GM23248 (cell line): ENCODE measurements around the gene MYCBP2. TPM values are rescaled to one million over a fixed set of nuclear protein-coding genes. Genes with fewer than 3 reads are reported as not detected.
"Not testable (repeated sequence)": the region's sequence is repeated elsewhere in the genome, so short reads cannot be mapped to it uniquely, and the experiment has no call there.

Experiments used
- DNase-seq: peaks from one replicate; pipeline ENCODE4 v3.0.0-alpha.2; 2015
- H2AFZ ChIP-seq: fragments of 200-600 bp; sonication (generic); 2 replicates; pipeline ENCODE4 v1.6.1; 2016; ENCODE audit warnings: antibody characterized with exemption
- H3F3A ChIP-seq: fragments of 200-600 bp; sonication (generic); 2 replicates; pipeline ENCODE4 v1.6.1; 2016; ENCODE audit warnings: mild to moderate bottlenecking, antibody characterized with exemption, mixed run types; ENCODE audit not compliant: insufficient read depth
- H3K27ac ChIP-seq: fragments of 200-600 bp; sonication (generic); 2 replicates; pipeline ENCODE4 v1.5.1; 2016; ENCODE audit warnings: mild to moderate bottlenecking
- H3K27me3 ChIP-seq: fragments of 200-600 bp; sonication (generic); replicated peaks from 2 replicates; pipeline ENCODE4 v1.6.1; 2016; ENCODE audit warnings: mild to moderate bottlenecking; ENCODE audit not compliant: insufficient read depth
- H3K36me3 ChIP-seq: fragments of 200-600 bp; sonication (generic); 2 replicates; pipeline ENCODE4 v1.6.1; 2016; ENCODE audit warnings: low read depth, mild to moderate bottlenecking
- H3K4me1 ChIP-seq: fragments of 200-600 bp; sonication (generic); 2 replicates; pipeline ENCODE4 v1.6.1; 2016; ENCODE audit warnings: mild to moderate bottlenecking; ENCODE audit not compliant: insufficient read depth
- H3K4me2 ChIP-seq: fragments of 200-600 bp; sonication (generic); one replicate; pipeline ENCODE4 v1.6.1; 2016; ENCODE audit warnings: mild to moderate bottlenecking; ENCODE audit not compliant: unreplicated experiment
- H3K4me3 ChIP-seq: fragments of 200-600 bp; sonication (generic); 2 replicates; pipeline ENCODE4 v1.5.1; 2016; ENCODE audit warnings: mild to moderate bottlenecking
- H3K79me2 ChIP-seq: fragments of 200-600 bp; sonication (generic); 2 replicates; pipeline ENCODE4 v1.6.1; 2016; ENCODE audit warnings: mild to moderate bottlenecking; ENCODE audit not compliant: insufficient read depth
- H3K9ac ChIP-seq: fragments of 200-600 bp; sonication (generic); 2 replicates; pipeline ENCODE4 v1.6.1; 2016; ENCODE audit warnings: mild to moderate bottlenecking
- H3K9me2 ChIP-seq: fragments of 200-600 bp; sonication (generic); 2 replicates; pipeline ENCODE4 v1.6.1; 2016; ENCODE audit warnings: mixed run types, mild to moderate bottlenecking, moderate library complexity; ENCODE audit not compliant: insufficient read depth
- H3K9me3 ChIP-seq: fragments of 200-600 bp; sonication (generic); one replicate; pipeline ENCODE4 v1.6.1; 2017; ENCODE audit warnings: low read depth
- H4K20me1 ChIP-seq: fragments of 200-600 bp; sonication (generic); 2 replicates; pipeline ENCODE4 v1.6.0; 2016; ENCODE audit not compliant: insufficient read depth
- EZH2 ChIP-seq: fragments of 200-600 bp; sonication (generic); IDR thresholded peaks from 2 replicates; pipeline ENCODE4 v1.6.1; 2018; ENCODE audit warnings: antibody characterized with exemption, mild to moderate bottlenecking; ENCODE audit not compliant: insufficient read depth, poor library complexity, severe bottlenecking
- EZH2phosphoT487 ChIP-seq: fragments of 200-600 bp; sonication (generic); IDR thresholded peaks from 2 replicates; pipeline ENCODE4 v1.6.1; 2018; ENCODE audit warnings: antibody characterized with exemption, moderate library complexity, mild to moderate bottlenecking, low read depth; ENCODE audit not compliant: insufficient read depth
- WGBS, 2 experiments: methylation state at CpG; one replicate each; pipeline ENCODE4 v1.1.6; 2015 to 2017; ENCODE audit warnings: low lambda C conversion rate in 2 of 2, low coverage in 1 of 2; ENCODE audit errors: missing lambda C conversion rate in 2 of 2; 5-methylcytosine and 5-hydroxymethylcytosine counted together
- in situ Hi-C: fragments of 300-500 bp; cut with MboI; formaldehyde crosslinking; loops from 2 replicates; pipeline ENCODE4 v1.15.0; 2020
- polyA plus RNA-seq: library from polyadenylated mRNA; unstranded; fragments of >200 nt; fragmentation: Nextera tagmentation; extraction: Ambion mirVana; gene quantifications from 2 replicates; pipeline ENCODE4 v1.2.1, GENCODE V29; 2016
- total RNA-seq: library from RNA; depleted of rRNA; stranded (reverse); fragments of >200 nt; shearing (Covaris generic); gene quantifications from 2 replicates; pipeline ENCODE4 v1.2.3, GENCODE V29; 2014

The MYCBP2 gene
- total and polyA plus RNA-seq, 2 experiments from 2014 or later = 27.4 to 61.8 TPM

DNA sequence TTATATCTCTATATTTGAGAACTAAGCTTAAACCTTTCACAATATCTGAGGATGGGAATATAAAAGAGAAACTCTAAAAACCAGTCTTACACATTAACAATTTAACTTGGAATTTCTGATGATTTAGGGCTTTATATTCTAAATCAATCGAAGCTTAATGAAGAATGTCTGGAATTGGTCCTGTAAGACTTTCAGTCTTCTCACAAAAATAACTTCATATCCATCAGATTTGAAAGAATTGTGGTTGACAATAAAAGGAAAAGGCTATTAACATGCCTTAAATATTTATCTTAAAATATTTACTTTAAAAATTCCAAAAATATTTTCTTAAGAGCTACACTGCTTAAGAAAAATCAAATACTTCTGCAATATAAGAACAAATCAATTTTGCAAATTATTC, 27.3 kb downstream of the MYCBP2 start:
- Histone ChIP-seq H3K4me1 (peaks cover 22% of the 10 kb centered on the region), H3K27ac (peak overlapping the region; percentile 65), H3K36me3 (no peaks in the 10 kb centered on the region), H4K20me1 (no peaks in the 10 kb centered on the region), H3K4me3 (peak overlapping the region; percentile 58), H3K27me3 (no peaks in the 10 kb centered on the region), H3K4me2 (peak overlapping the region; percentile 93), H3K9ac (peak overlapping the region; percentile 42), H3K9me3 (no peaks in the 10 kb centered on the region), H3F3A (peaks cover 22% of the 10 kb centered on the region; the same call in 1 of the 2 replicates), H3K9me2 (no peaks in the 10 kb centered on the region), H3K79me2 (peaks cover 93% of the 10 kb centered on the region), H2AFZ (no peak overlapping the region)
- no peak for TF ChIP-seq EZH2
- TF ChIP-seq EZH2phosphoT487 = no peak
- in situ Hi-C loops = no loop called here
- 14 to 21% methylated on average over 1 of the region's 1 CpG for whole genome bisulfite sequencing, 2 experiments
- no peak for DNase-seq

- 98 to 100% methylated on average over 3 of the region's 3 CpGs for WGBS, 2 experiments
- Histone ChIP-seq H3K36me3 (no peaks in the 10 kb centered on the region), H3K9me3 (no peaks in the 10 kb centered on the region), H4K20me1 (no peaks in the 10 kb centered on the region), H3K27ac (no peak overlapping the region), H3K27me3 (no peaks in the 10 kb centered on the region), H3K4me2 (no peak overlapping the region), H3K9me2 (no peaks in the 10 kb centered on the region), H3K4me1 (peaks cover 22% of the 10 kb centered on the region), H3K79me2 (peaks cover 86% of the 10 kb centered on the region), H3K9ac (no peak overlapping the region), H2AFZ (no peak overlapping the region), H3K4me3 (no peak overlapping the region), H3F3A (peaks cover 22% of the 10 kb centered on the region; the same call in 1 of the 2 replicates)
- TF ChIP-seq EZH2phosphoT487 (no peak), EZH2 (no peak)
- in situ Hi-C loops = no loop called here
- no peak for DNase-seq
Measured at GRCh38 chr13:77298426-77298825, 28.5 kb downstream of the MYCBP2 start.

GRCh38 chr13:77291774-77292173, 35.1 kb downstream of the MYCBP2 start:
- no peak overlapping the region for H3K27ac ChIP-seq

GRCh38 chr13:77290342-77290741, 36.6 kb downstream of the MYCBP2 start:
- Histone ChIP-seq H3K9ac (no peak overlapping the region), H3K9me2 (no peaks in the 10 kb centered on the region), H3K4me1 (no peaks in the 10 kb centered on the region), H3K4me2 (no peak overlapping the region), H3K79me2 (peaks cover 28% of the 10 kb centered on the region), H3K36me3 (peaks cover 8% of the 10 kb centered on the region; the same call in 1 of the 2 replicates), H2AFZ (no peak overlapping the region), H3K4me3 (no peak overlapping the region), H4K20me1 (0 out of 2 replicates have a peak, but pooled peaks cover 3% of the 10 kb centered on the region), H3F3A (no peaks in the 10 kb centered on the region), H3K27ac (no peak overlapping the region), H3K9me3 (no peaks in the 10 kb centered on the region), H3K27me3 (no peaks in the 10 kb centered on the region)
- in situ Hi-C loops = no loop called here
- TF ChIP-seq EZH2phosphoT487 (no peak), EZH2 (no peak)
- 98% methylated on average over 2 of the region's 2 CpGs for WGBS, 2 experiments
- DNase-seq = no peak

More at GRCh38 chr13:77291774-77292173, 35.1 kb downstream of the MYCBP2 start:
- H3K36me3 ChIP-seq = peaks cover 8% of the 10 kb centered on the region; the same call in 1 of the 2 replicates
- H4K20me1 ChIP-seq = 0 out of 2 replicates have a peak, but pooled peaks cover 3% of the 10 kb centered on the region
- H3K4me3 ChIP-seq = no peak overlapping the region
- no peaks in the 10 kb centered on the region for H3K9me2 ChIP-seq
- H3K9ac ChIP-seq = no peak overlapping the region
- DNase-seq = no peak
- H3K9me3 ChIP-seq = no peaks in the 10 kb centered on the region
- H3K79me2 ChIP-seq = peaks cover 43% of the 10 kb centered on the region
- H3K4me2 ChIP-seq = no peak overlapping the region
- H3K4me1 ChIP-seq = no peaks in the 10 kb centered on the region
- no peaks in the 10 kb centered on the region for H3F3A ChIP-seq
- in situ Hi-C loops = no loop called here
- no peak overlapping the region for H2AFZ ChIP-seq
- WGBS, 2 experiments = 98 to 100% methylated on average over 4 of the region's 4 CpGs
- no peaks in the 10 kb centered on the region for H3K27me3 ChIP-seq
- TF ChIP-seq EZH2phosphoT487 (no peak), EZH2 (no peak)

GRCh38 chr13:77289851-77290250, 37.0 kb downstream of the MYCBP2 start:
- TF ChIP-seq EZH2 = no peak
- no peak for TF ChIP-seq EZH2phosphoT487
- no peak overlapping the region for H2AFZ ChIP-seq
- peaks cover 8% of the 10 kb centered on the region; the same call in 1 of the 2 replicates for H3K36me3 ChIP-seq
- H4K20me1 ChIP-seq = 0 out of 2 replicates have a peak, but pooled peaks cover 3% of the 10 kb centered on the region
- in situ Hi-C loops = no loop called here
- H3K4me1 ChIP-seq = no peaks in the 10 kb centered on the region
- no peak overlapping the region for H3K9ac ChIP-seq
- no peaks in the 10 kb centered on the region for H3K9me3 ChIP-seq
- no peaks in the 10 kb centered on the region for H3F3A ChIP-seq
- no peak overlapping the region for H3K4me2 ChIP-seq
- H3K27ac ChIP-seq = no peak overlapping the region
- no peaks in the 10 kb centered on the region for H3K27me3 ChIP-seq
- H3K9me2 ChIP-seq = no peaks in the 10 kb centered on the region
- peaks cover 29% of the 10 kb centered on the region for H3K79me2 ChIP-seq
- DNase-seq = no peak
- no peak overlapping the region for H3K4me3 ChIP-seq

- H3K4me1 ChIP-seq, H3K27ac ChIP-seq, H3K4me3 ChIP-seq, H3K4me2 ChIP-seq, H2AFZ ChIP-seq, H3K36me3 ChIP-seq, H3F3A ChIP-seq, in situ Hi-C loops, H3K9ac ChIP-seq, H3K9me2 ChIP-seq, H3K9me3 ChIP-seq, H4K20me1 ChIP-seq, H3K27me3 ChIP-seq, DNase-seq: not testable (repeated sequence)
- WGBS, 2 experiments = 83 to 86% methylated on average over 3 of the region's 3 CpGs
- H3K79me2 ChIP-seq = peaks cover 36% of the 10 kb centered on the region
Measured at GRCh38 chr13:77285632-77286031, 41.3 kb downstream of the MYCBP2 start.
